Stromal cell of bone marrow (primary cell): Measurements from ENCODE around the gene SCUBE1.

Experiments used
- DNase-seq: peaks from one replicate; pipeline ENCODE4 v3.0.0-alpha.2; 2012; ENCODE audit warnings: low read depth

The SCUBE1 gene

DNA sequence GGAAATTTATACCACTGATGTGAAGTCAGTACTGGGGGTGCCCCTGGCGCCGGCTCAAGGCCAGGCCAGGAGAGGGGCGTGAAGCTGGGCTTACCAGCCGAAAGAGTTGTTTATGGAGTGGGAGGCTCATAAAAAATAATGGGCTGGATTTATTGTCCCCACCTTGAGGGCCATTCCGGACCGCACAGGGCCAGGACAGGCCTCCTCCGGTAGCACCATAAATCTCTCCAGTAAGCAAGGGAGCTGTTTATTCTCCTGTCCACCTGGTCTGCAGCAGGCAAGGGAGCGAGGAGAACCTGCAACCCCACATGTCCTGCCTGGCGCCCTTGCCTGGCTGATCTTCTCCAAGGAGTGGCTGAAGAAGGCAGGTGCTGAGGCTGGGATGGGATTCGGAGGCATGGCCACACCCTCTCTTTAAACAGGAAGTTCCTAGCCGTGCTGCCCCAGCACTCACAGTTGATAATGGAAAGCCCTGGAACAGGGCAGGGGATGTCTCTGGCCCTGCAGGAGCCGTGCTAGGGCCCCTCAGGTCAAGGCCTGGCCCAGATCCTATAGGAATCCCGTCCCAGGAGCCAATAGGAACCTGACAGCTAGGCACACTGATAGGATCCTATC, 65.1 kb downstream of the SCUBE1 start:
- no peak for DNase-seq

DNA sequence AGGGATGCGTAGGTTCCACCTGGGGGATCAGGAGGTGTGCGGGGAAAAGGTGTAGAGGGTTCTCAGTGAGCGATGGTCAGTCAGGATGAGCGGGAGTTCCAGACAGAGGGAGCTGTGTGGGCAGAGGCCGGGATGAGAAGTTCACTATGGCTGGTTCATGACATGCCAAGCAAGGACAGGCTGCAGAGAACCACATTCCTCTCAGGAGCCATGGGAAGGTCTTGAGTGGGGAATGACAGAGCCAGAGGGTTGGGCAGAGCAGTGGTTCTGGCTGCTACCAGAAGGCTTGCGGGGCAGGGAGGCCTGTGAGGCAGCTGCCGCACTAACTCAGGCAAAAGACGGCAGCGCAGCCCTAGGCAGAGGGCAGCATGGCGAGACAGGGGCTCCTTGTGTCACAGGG, 66.1 kb downstream of the SCUBE1 start:
- no peak for DNase-seq

DNA sequence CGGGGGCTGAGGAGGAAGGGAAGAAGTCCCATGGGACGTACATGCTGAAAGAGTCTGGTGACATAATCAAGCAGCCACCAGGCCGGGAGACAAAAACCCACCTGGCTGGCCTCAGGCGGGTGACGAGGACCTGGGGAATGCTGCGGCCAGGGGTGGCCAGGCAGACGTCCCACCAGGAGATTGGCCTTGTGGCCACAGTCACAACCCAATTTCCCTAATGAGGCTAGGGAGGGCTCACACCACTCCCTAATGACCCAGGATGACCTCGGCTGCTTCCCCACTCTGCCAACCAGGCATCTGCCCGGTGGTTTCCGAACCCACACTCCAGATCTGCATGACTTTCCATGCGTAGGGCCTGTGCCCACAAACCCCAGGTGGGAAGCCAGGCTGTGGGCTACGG, 66.9 kb downstream of the SCUBE1 start:
- no peak for DNase-seq

DNA sequence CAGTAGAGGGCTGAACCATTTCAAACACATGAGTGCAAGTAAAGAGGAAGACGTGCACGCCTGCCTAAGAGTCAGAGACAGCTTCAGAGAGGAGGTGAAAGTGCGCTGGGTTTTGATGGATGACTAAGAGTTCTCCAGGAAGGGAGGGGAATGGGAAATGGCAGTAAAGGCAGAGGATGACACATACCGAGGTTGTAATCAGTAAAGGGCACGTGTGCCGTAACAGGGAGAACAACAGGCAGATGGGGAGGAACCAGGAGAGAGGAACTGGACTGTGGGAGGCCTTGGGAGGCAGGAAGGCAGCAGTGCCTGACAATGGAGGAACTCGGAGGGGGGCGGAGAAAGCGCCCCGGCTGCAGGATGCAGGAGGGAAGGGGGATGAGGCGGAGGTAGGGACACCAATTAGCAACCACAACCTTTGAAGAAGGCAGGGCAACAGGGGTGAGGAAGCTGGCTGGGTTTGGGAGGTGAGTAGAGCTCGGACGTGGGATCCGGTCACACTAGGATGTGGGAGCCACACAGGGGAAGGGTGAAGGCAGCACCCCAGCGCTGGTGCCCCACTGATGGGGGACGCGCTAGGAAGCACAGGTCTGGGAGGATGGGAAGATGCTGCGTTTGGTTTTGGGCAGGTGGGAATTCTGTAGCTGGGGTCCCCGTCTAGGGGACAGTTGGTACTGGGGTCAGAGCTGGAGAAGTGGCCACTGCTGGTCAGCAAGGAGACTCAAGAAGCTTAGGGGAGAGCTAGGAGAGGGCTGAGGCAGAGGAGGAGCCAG, 67.4 kb downstream of the SCUBE1 start:
- DNase-seq, result no peak

DNA sequence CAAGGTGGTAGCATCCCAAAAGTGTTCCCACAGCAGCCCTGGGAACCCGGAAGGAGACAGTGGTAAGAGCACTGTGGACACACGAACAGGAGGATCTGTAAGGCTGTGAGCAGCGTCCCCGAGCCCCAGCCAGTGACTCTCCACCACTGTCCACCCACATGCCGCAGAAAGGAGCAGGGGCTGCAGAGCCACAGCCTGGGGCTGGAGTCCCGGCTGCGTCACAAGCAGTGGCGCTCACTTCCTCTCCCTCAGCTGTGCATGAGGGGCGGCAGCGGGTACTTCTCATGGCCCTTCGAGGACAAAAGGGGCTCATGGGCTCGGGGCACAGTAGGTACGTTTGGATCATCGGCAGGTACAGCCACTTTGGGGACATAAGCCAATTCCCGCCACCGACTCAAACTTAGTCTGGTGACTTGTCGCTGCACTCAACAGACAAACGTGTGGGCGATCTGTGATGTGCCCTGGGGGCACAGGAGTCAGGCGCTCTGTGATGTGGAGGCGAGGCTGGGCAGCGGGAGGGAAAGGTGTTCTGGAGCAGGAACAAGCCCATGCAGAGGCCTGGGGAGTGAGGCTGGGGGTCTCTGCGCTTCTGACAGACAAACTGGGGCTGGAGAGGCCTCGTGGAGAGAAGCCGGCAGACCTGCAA, 68.5 kb downstream of the SCUBE1 start:
- no peak for DNase-seq

DNA sequence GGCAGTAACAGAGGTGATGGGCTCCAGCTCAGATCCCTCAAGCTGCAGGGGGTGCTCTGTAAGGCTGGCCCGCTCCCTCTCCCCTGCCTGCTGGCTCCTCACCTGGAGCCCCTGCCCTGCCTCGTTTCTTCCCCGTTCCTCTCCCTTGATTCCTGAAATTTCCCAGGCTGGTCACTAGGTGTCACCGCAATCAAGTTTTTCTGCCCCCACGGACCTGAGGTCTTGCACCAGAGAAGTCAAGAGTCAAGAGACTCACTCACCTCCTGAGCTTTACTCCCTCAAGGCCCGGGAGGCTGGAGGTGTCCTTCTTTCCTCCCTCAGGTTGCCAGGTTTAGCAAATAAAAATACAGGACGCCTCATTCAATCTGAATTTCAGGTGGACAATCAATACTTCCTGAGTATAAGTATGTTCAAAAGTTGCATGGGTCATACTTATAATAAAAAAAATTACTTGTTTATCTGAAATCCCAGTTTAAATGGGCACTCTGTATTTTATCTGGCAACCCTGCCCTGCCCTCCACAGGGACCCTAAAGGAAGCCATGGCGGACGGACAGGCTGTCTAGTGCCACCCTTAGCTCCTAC, 69.2 kb downstream of the SCUBE1 start:
- peak; percentile 24 for DNase-seq

DNA sequence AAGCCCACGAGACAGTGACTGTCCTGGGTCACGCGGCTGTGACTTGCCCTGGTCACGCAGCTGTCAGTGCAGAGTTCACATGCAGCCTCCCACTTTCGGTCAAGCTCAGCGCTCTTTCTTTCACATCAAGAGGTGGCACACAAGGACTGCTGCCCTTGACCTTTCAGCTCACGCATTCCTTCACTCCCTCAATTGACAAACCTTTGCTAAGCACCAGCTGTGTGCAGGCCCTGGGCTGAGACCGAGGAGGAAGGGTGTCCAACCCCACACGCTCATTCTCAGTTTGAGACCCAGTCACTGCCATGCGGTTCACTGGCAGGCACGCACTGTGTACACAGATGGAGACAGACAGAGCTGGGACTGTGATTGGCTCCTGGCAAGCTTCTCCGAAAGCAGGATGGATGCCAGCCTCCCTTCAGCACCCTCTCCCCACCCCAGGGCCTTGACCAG, 70.3 kb downstream of the SCUBE1 start:
- no peak for DNase-seq

DNA sequence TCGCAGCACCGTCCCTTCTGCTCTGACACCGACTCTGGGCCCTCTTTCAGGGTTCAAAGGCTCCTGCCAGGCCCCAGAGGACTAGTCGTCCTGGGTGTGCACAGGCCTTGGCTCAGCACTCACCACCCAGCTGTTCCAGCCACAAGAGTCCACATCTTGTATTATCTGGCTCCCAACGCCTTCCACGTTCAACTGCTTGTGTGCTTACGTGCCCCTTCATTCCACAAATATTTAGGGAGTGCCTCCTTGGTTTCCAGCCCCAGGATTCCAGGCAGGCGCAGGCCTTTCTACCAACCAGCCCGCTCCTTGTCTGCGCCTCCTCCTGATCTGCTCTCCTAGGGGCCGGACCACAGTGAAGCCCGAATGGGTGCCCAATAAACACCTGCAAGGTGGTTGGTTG, 70.9 kb downstream of the SCUBE1 start:
- no peak for DNase-seq

DNA sequence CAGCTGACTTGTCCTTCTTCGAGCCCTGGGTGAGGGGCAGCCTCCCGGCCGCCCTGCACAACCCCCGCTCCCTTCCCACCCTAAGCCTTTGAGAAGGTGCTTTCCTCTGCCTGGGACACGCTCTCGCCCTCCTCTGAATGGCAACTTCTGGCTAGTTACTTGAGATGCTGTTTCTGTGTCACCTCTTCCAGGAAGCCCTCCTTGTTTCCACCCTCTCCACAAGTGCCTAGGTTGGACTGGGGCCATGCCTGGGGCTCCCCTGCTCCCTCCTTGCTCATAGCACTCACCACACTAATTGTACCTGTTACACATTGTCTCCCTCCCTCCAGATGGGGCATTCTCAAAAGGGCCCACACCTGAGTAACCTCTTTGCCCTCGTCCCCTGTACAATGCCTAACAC, 72.2 kb downstream of the SCUBE1 start:
- DNase-seq, result no peak

DNA sequence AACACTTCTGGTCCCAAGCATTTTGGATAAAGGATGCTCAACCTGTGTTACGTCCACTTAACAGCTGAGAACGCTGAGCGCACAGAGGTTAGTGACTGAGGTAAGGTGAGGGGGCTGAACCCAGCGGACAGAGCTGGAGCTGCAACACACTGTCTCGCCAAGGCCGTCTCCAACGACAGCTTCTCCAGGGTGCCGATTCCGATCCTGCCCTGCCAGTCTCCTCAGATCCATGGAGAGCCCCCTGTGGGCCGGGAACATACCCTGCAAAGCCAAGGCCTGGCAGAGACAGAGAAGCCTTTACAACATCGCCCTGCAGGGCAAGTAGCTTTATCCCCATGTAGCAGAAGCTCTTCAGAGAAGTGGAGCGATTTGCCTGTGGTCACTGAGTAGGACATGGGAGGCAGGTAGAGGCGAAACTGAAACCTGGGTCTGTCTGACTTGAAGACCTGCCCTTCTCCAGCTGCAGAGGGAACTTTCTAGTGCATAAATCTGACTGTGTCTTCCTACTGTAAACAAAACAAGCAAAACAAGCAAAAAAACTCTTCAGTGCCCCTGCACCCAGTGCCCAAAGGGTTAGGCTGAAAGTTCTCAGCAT, 72.8 kb downstream of the SCUBE1 start:
- no peak for DNase-seq

DNA sequence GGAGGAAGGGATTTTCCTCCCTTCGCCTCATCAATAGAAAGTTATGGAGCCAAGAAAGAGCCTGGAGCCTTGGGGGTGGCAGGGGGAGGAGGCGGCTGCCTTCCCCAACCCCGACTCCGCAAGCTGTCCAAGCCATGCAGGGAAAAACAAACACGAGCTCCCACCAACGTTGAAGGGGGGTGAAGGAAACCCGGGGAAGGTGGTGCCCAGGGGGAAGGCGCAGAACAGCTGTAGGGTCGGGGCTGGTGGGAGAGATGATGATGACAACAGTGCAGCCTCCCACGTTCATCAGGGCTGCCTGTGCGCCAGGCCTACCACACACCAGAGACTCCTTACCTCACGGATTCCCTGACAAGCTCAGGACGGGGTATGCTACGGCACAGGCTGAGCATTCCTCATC, 73.5 kb downstream of the SCUBE1 start:
- no peak for DNase-seq

DNA sequence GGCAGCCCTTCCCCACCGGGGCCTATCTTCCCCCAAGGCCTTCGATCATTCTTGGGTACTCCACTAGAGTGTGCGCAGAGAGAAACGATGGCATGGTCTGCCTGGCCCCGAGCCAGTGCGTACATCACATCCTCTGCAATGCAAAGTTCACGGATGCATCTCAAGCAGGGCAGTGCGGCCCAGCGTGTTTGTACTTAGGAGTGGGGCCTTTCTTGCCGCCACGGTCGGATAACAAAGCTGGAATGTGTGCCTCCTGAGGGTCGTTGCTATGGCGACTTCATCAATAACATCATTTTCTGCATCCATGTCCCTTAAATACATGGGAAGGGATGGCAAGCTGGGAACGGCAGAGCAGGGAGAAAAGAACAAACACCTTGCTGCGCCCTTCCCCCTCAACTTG, 73.9 kb downstream of the SCUBE1 start:
- no peak for DNase-seq

DNA sequence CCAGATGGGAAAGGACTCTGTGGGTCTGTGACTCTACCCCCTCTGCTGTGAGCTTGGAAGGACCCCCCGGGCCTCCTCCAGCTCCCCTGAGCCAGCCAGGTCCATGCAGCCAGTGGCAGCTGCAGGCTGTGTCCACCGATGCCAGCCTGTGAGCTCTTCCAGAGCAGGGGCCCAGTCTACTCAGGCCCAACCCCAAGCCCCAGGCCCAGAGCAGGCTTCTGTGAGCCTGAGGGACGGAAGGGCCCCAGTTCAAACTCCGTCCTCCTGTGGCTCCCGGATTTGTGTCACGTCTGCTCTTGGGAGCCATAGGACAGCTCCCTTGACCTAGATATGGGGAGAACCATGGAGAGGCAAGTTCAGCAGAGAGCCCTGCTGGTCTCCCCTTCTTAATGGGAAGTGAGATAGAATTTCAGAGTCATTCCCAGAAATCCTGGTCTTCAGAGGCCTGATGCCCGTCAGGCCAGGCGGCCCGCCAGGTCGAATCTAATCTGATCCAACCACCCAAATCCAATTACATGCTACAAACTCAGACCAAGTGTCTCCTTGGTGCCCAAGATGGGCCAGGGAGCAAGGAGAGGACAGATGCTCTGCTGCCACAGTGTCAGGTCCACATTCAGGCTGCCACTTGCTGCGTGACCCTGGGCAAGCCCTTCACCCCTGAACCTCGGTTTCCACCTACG, 75.1 kb downstream of the SCUBE1 start:
- DNase-seq, result no peak

DNA sequence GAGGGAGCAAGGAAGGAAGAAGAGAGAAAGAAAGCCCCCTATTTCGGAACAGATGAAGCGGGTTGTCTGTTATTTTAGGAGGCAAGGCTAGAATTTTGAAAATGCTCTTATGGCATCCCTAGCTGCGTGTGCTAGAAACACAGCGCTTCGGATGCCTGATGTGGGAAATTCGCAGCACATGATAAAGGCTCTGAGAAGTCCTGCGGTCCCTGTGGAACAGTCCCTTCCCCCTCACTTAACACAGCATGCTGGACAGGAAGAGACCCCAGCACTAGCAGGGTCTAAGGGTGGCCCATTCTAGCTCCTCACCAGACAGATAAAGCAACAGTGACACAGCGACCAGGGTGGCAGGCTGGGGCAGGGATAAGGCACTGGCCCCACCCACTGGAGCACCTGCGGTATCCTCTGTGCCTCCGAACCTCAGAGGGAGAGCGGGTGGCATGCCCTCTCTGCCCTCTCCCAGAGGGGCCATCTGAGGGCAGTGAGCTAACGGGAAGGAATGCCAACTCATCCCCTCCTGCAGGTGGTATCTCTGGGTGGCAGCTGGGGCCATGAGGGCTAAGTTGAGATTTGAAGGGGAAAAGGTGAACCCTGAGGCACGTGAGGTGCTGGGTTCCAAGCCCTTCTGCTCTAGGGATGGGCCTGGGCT, 75.7 kb downstream of the SCUBE1 start:
- no peak for DNase-seq

DNA sequence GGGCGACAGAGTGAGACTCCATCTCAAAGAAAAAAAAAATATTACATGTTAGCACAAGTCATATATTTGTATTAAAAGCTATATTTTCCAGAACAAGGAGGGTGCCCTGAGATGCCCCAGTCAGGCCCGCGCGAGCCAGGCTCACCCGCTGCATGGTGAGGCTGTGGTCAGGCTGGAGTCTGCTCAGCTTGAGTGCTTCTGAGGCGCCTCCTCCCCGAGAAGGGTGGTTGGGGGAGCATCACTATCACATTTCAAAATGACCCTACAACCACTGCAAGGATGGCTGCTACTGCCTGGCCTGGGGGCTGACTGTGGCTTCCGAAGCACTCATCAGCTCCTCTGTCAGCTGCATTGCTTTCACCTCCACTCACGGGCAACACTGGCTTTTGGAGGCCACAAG, 77.1 kb downstream of the SCUBE1 start:
- DNase-seq, result no peak

DNA sequence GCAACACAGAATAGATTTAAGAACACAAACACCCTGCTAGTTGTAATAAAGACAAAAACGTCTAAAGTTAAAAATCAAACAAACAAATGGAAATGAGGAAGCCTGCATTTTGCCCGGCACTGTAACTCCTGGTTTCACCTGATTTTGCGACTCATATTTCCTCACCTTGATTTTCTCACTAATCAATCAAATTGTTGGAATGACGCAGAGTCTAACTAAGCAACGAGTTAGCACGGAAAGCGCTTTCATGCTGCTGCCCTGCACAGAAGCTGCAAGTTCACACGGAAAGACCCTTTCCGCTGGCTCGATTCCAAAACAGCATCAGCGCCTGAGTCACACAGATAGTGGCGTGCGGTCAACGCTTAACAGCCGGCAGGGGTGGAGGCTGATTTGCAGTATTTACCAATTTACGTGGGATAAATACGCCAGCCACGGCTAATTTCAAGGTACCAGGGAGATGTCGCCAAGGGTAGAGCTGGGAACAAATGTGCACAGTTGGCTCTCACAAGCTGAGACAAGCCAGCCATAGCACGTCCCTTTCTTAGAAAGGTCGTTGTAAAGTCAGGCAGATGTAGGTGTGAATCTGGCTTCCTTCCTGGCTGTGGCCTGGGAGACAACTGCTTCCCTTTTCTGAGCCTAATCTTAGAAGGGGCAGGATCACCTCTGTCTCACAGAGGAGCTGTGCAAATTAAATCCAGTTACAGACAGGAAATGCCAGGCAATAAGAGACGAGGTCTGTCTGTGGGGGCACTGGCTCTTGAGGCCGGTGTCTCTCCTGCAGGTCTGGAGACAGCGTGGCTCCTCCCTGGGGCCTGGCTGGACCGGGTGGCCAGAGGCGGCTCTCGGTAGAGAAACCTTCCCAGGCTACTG, 79.3 kb downstream of the SCUBE1 start:
- no peak for DNase-seq

DNA sequence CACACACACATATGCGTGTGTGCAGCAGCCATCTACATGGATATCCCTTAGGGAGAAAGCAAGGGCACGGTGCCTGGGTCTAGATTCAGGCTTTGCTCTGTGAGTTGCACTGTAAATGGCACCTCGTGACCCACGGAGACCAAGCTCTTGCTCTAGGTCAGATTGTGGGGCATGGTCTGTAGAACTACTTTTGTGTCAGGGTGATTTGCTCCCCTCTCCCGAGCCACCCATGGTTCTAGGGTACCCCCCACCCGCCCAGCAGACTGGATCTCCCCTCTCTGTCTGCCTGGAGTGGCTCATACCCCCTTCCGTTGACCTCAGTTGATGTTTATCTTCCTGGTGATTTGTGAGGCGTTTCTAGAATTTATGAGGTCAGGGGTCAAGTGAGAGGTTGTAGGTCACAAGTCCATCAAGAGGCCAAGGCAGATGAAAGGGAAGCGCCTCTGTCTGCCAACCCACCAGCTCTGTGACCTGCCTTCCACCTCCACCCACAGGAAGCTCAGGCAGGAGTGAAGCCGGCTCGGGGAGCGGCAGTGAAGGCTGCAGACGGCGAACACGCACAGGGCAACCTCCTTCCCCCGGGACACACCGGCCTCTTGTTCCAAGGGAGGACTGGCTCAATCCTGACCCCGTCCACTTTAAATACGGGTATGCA, 80.1 kb downstream of the SCUBE1 start:
- no peak for DNase-seq

DNA sequence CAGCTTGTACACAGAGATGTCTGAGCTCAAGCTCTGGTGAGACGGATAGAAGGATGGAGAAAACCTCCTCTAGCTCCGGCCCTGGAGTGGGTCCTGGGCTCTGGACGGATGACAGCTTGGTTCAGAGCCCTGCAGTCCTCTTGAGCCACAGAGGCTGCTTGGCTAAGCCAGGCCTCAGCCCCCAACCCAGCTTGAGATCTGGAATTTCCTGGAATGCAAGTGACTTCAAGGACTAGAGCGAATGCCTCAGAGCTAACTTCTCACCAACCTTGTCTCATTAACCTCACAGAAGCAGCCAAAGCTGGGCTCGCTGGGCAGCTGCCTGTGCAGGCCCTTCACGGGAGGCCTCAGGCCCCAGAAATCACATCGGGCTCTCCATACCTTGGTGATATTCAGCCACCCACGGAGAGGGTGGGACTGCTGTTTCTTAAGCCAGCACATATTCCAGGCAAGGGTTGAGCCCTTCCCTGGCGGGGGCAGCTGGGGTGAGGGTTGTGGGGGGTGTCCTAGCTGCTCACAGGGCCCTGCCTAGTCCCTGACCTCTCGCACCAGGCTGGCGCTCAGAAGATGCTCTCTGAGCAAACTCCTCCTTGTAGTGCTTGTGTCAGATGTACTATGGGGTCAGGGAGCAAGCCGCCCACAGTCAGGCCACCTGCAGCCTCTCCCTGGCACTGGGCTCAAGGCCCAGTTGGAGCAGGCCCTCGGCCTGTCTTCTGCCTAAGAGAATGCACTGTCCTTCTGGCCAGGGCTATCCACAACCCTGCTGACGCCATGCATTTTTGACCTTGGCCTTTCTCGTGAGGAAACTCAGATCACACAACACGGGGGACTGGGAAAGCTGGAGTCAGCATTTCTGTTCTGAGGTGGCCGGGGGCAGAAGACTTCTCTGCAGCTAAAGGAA, 82.6 kb downstream of the SCUBE1 start:
- DNase-seq, result no peak

DNA sequence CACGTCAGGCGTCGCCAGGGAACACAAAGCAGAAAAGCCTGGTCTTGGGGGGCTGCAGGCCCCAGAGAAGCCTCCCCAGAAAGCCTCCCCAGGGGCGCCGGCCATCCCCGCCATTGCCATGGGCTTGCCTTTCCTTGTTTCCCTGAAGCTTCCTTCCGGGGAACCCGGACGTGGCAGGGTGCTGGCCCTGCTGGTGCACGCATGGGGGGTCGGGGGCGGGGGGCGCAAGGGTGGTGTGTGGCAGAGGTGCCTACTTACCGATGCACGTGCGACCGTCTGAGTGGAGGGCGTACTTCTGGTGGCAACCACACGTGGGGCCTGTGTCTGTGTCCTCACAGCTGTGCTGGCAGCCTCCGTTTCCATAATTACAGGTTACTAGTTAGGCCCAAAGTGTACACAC, 85.2 kb downstream of the SCUBE1 start:
- DNase-seq, result no peak
